D721Med (cell line): ENCODE results near the gene TMEM108.

Source experiments
- DNase-seq: peaks from one replicate; pipeline ENCODE4 v3.0.0; 2011; ENCODE audit warnings: low spot score; ENCODE audit not compliant: insufficient read length
- FAIRE-seq: peaks from 2 replicates; lab custom pipeline; 2011; peaks lifted over from hg19 to GRCh38; lab: Jason Lieb, UNC
- TF ChIP-seq, protein P1 (sequence below): IDR thresholded peaks from 2 replicates; pipeline ENCODE4 v1.5.1; 2012; ENCODE audit warnings: mild to moderate bottlenecking, control low read depth; ENCODE audit not compliant: insufficient read depth; ENCODE audit errors: missing control alignments

TMEM108 gene

DNA sequence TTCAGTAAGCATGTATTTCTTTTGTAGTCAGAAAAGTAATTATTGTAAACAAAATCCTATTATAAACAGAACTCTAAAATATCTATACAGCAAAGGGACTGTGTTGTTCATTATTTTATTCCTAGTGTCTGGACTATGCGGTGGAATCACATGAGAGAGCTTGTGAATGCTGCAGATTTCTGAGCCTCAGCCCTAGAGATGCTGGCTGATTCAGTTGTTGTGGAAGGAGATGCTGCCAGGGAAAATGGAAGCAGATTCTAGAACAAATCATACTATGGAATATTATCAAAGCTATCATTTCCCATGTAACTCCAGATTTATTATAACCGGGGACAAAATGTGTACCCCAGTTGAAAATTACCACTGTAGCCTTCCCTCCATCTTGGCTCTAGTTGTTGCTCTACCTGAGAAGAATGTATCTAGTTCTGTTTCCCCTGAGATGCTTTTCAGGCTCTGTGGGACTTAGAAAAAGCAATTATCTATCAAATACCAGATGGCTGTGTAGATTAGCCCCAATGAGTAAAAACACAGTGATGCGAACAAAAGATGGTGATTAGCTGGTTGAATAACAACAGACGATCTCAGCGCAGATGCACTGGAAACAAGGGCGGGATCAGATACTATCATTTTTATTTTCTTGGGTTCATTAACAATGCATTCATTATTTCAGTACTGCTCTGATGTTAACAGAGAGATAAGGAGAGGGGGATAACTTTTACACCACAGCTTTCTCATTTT lies 131.3 kb downstream of the TMEM108 start:
- FAIRE-seq (peak; percentile 92), DNase-seq (peak; percentile 45)
- TF ChIP-seq, protein P1, sequence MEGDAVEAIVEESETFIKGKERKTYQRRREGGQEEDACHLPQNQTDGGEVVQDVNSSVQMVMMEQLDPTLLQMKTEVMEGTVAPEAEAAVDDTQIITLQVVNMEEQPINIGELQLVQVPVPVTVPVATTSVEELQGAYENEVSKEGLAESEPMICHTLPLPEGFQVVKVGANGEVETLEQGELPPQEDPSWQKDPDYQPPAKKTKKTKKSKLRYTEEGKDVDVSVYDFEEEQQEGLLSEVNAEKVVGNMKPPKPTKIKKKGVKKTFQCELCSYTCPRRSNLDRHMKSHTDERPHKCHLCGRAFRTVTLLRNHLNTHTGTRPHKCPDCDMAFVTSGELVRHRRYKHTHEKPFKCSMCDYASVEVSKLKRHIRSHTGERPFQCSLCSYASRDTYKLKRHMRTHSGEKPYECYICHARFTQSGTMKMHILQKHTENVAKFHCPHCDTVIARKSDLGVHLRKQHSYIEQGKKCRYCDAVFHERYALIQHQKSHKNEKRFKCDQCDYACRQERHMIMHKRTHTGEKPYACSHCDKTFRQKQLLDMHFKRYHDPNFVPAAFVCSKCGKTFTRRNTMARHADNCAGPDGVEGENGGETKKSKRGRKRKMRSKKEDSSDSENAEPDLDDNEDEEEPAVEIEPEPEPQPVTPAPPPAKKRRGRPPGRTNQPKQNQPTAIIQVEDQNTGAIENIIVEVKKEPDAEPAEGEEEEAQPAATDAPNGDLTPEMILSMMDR: no peak

DNA sequence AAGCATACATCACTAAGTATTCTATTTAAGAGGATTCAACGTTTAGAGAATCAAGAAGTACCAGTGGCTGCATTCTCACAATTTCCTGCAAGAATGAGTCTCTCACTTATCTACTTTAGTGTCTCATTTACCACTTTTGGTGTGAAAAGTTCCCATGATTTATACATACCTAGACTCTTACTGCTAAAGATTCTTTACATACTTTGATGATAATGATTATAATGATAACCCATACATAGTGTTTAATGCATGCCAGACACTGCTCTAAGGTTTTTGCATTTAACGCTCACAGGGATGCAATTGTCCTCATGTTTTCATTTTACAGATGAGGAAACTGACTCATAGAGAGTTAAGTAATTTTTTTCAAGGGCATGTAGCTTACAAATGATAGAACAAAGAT lies 133.6 kb downstream of the TMEM108 start:
- FAIRE-seq (no peak), DNase-seq (no peak)
- TF ChIP-seq, protein P1: no peak

DNA sequence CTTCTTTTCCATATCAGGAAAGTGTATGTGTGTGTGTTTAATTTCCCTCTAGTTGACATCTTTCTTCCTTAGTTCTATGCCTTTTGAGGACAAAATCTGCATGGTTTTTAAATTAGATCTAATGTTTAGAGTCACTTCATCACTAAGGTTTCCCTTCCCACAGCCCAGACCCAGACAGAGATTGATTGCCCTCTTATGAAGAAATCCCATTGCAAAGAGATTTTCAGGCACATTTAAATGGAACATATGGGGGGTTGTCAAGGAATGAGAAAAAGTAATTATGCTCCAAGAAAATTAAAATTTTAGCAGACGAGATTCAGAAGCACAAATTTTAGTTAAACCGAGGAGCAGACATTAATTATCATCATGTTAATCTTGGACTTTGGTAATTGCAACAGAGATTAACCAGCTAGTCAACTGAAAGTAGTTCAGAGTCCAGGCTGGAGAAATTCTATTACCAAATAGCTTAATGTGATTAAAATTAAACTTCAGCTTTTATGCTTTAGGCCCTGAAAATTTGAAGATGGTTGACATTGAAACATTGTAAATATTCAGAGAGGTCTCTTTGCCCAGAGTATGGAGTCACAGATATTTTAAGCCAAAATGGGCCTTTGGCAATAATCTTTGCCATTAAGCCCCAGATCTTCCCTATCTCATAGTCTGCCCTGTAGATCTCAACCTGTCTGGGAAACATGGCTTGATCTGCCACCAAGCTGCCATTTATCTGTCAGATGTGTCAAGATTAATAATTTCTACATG lies 143.4 kb downstream of the TMEM108 start:
- FAIRE-seq: peak; percentile 6
- TF ChIP-seq, protein P1: no peak
- DNase-seq: no peak

DNA sequence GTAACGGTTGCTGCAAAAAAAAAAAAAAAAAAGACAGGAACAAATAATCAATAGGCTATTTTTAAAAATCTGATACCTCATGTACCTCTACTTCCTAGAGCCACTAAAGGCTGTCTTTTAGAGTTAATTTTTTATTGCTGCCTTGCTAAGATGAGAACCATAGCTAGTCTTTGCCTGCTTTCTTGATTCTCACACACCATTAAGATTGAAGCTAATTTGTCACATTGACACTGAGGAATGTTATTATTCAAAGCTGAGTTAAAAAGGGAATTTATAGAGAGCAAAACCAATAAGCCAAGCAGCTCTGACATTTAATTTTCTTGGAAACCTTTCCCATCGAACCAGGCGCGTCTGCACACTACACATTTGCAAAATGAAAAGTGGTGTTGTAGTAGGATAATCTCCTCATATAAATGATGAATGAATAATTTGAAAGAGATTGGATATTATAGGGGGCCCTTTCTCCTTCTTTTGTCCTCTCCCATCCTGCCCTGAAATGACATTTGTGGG lies 149.7 kb downstream of the TMEM108 start:
- DNase-seq: no peak
- no peak for FAIRE-seq
- TF ChIP-seq, protein P1: no peak

DNA sequence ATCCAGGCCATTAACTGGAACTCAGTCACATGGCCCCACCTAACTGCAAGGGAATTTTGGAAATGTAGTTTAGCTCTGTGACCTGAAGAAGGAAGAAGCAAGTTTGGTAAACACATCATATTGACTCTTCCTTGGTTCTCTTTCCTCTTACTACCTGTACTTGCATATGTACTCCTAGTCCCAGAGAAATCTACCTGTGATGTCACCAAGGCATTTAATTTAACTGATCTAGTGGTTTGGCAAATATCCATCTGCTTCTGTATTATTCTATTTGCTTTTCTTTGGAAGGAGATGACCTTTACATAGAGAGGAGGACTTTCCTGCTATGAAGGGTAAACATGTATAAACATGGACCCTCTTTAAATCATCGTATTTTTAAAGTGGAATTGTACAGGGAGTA lies 150.8 kb downstream of the TMEM108 start:
- DNase-seq: no peak
- TF ChIP-seq, protein P1: no peak
- FAIRE-seq: no peak

DNA sequence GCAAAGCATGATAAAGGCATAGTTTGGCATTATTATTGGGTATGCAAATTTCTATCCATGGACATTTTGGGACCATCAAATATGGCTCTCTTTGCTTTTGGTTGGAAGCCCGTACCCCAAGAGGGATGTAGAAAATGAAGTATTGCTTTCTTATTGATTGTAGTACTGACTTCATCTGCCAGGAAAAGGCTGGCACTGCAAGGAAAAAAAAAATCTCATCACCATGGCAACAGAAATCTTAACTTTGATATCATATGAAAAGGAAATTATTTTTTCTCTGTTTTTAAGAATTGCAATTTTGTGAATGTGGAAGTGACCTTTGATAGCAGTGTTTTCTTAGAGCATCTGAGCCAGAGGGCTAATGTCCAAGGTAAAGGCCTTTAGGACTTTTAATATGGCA lies 151.7 kb downstream of the TMEM108 start:
- FAIRE-seq: no peak
- TF ChIP-seq, protein P1: no peak
- no peak for DNase-seq
